KG1 (cell line): Measurements from ENCODE around the gene ECI1.
A peak's percentile ranks its signal among the peaks of the same experiment; 100 is the strongest.

Source experiments
- DNase-seq: peaks from one replicate; lab custom pipeline; 2025; lab: John Stamatoyannopoulos, UW

ECI1 gene

GRCh38 chr16:2251296-2252111 is at the start of gene ECI1:
Gene ECI1, minus strand, starts transcription at chr16:2251587. Its CDS starts 21 bp downstream, at chr16:2251566.
- peak; percentile 79 for DNase-seq

DNA sequence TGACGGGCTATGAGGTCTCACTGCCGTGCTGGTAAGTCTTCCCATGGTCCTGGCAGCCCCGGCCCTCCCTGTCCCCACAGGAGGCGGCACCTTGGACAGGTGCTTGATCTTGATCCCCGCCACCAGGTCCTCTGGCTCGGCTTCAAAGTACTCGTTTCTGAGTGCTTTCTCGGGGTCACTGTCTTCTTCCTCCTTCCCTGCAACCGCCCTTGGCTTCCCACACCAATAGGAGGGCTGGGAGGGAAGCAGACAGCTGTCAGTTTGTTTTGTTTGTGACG is 48.5 kb upstream of the ECI1 start:
- no peak for DNase-seq

DNA sequence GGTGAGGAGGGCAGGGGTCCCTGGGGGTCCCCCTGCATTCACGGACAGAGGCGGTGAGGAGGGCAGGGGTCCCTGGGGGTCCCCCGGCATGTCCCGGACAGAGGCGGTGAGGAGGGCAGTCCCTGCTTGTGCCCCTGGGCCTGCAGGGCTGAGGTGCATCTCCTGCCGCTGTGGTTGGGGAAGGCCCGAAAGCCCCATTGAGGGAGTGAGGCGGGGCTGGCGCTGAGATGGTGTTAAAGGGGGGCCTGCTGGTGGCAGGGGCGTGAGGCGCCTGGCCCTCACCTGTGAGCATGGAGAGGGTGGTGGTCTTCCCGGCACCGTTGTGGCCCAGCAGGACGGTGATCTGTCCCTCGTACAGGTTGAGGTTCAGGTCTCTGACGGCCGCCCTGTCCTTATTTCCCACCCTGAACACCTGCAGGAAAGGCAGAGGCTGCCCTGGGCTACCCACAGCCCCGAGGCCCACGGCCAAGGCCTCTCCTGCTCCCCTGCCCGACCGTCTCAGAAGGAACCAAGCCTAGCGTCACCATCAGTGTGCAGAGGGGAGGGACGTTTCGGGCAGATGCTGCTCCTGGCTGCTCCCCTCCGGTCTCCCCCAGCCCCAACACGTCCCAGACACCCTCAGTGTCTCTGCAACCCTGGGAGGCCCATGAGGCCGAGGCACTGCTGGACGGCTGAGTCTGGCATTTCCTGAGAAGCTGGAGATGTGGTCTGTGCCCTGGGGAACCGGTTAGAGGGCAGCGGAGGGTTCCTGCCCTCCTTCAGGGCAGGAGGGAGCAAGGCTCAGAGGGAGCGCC is 47.9 kb upstream of the ECI1 start:
- no peak for DNase-seq

DNA sequence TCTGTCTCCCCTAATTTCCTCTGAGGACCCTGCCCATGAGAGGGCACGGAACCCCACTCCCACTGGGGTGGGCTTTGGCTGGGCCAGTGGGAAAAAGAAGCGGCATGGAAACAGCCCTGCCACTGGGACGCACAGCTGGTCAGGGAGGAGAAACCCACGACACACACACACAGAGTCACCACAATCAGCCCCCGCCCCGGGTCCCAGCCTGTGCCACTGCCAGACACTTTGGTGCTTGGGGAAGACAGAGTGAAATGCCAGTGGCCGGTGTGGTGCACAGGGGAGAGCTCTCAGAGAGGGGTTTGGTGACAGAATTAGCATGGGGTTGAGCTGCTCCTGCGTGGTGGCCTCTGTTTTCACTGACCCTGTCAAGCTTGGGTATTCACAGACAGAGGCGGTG is 47.2 kb upstream of the ECI1 start:
- no peak for DNase-seq

- DNase-seq = no peak
Measured at GRCh38 chr16:2297506-2297860, 46.1 kb upstream of the ECI1 start.

- no peak for DNase-seq
Measured at GRCh38 chr16:2296661-2297505, 45.5 kb upstream of the ECI1 start.

DNA sequence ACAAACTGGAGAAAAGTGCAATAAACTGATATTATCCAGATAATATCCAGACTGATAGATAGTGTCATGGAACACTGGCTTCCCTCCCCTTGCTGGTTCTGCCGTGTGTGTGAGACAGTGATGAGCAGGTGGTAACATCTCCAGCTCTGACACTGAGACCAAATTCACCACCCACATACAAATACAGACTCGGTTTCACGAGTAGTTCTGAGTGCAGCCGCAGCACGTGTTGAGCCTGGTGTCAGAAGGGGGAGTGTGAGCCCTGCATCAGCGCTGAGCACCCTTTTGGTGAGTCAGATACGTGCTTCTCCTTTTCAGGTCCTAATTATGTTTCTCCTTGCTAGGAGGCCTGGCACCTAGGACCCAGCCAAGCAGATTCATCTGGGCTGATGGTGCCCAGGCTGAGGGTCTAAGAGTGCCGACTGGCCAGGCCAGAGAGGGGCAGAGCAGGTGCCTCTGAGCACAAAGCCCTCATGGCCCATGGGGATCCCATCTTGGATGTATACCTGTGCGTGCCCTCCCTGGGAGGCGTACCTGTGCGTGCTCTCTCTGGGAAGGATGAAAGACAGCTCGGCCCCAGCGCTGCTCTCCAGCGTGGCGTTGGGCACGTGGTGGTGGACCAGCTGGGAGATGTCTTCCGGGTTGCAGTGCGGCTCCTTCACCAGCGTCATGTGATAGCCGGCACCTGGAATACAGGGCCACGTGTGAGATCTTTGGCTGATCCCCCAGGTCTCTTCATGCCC is 43.8 kb upstream of the ECI1 start:
- DNase-seq = no peak

DNA sequence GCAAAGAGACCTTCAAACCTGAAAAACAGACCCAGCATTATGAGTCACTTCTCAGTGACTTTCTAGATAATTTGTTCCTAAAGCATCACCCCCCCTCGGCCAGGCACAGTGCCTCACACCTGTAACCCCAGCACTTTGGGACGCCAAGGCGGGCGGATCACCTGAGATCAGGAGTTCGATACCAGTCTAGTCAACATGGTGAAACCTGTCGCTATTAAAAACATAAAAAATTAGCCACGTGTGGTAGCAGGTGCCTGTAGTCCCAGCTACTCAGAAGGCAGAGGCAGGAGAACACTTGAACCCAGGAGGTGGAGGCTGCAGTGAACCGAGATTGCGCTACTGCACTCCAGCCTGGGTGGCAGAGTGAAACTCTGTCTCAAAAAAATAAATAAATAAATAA is 40.8 kb upstream of the ECI1 start:
- DNase-seq = no peak

DNA sequence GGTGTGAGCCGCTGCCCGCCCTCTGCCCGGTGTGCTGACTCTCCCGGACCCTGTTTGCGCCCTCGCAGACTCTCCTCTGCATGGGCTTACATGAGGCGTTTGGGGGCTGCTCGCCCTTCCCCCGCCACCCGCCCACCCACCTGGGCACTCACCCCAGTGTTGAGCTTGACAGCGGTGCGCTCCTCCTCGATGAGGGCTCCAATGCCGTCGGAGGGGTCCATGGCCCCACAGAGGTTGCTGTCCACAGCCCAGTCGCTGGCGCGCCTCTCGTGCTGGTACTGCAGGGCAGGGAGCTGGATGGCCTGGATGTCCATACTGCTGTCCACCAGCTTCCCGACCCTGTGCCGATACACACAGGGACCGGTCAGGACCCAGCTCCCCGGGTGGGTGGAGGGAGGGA is 37.9 kb upstream of the ECI1 start:
- no peak for DNase-seq

DNA sequence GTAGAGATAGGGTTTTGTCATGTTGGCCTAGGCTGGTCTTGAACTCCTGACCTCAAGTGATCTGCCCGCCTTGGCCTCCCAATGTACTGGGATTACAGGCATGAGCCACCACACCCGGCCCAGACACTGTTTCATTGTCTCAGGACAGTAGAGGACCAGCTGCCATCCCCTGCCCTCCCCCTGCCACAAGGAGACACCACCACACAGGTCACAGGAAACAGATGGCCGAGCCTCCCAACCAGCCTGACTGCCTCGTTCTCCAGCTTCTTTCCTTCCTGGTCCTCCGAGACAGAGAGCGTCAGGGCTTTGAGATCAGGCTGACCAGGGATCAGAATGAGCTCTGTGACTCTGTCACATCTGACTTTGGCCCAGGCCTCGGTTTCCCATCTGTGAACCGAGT is 37.3 kb upstream of the ECI1 start:
- DNase-seq = no peak

DNA sequence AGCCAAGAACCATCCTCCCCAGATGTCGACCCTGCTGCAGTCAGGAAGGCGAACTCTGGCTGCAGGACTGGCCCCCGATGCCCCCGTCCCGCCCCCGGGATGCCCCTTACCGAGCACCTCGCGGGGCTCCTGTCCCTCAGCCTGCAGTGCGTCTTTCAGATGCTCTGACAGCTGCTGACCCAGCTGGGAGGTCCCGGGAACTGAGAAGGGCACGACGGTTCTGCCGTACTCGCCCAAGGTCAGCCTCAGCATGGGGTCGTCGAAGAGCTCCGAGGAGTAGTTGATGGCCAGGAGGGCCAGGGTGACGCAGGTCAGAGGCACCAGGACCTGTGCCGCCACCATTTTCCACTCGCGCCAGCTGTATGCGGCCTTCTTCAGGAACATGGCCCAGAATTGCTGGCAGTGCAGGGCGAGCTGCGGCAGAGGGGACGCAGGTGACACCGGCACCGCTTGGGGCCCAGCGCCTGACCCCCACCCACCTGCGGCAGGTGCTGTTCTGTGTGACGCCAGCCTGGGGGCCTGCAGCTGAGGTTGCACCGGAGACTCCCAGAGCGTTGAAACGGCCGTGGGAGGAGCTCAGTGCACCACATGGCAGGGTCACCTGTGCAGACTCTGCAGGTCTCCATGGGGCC is 36.6 kb upstream of the ECI1 start:
- no peak for DNase-seq

GRCh38 chr16:2286550-2286949 is 35.2 kb upstream of the ECI1 start:
- DNase-seq = no peak

DNA sequence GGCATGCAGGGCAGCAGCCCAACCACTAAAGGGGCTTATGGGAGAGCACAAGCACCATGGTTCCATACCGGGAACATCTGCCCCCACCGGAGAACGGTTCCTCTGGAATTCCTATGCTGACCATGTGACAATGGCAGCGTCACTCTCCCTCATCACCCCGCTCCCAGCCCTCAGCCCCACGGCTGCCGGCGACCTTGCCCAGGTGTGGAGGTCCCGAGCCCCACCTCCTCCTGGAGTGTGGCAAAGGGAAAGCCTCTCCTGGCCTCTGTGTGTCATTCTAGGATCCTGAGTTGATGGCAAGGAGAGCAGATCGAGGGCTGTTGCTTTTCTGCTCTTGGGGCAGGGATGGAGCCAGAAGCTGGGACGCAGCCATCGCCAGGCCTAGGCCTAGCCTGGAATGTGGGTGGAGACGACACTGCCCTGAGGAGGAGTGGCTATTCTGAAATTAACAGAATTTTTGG is 34.4 kb upstream of the ECI1 start:
- no peak for DNase-seq

- no peak for DNase-seq
Measured at GRCh38 chr16:2284797-2285576, 33.6 kb upstream of the ECI1 start.

- DNase-seq = no peak
Measured at GRCh38 chr16:2284001-2284770, 32.8 kb upstream of the ECI1 start.

DNA sequence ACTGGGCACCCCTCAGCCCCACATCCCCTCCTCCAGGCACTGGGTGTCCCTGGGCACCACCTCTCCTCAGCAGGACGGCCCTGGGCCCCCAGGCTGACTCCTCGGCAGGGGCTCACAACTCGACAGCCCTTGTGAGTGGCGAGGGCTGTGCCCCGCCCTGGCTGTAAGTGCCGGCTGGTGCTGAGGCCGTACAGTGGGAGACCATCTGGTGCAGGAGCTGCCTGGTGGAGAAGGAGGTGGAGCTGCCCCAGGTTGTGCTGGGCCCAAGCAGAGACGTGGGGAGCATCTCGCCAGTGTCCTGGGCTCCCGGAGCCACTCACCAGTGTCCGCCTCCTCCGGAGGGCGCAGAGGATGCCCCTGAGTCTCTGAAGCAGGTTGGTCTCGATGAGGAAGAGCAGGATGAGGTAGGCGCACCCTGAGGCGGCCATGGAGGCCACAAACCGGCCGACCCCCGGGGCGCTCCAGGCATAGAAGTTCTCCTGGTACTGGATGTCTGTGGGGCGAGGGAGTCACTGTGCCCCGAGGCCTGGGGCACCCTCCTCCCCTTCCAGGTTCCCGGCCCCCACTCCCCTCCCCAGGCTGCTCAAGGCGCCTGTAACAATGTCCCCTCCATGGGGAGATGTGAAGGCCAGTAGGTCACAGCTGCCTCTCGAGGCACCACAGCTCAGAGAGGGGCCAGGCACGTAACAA is 31.6 kb upstream of the ECI1 start:
- DNase-seq = no peak

DNA sequence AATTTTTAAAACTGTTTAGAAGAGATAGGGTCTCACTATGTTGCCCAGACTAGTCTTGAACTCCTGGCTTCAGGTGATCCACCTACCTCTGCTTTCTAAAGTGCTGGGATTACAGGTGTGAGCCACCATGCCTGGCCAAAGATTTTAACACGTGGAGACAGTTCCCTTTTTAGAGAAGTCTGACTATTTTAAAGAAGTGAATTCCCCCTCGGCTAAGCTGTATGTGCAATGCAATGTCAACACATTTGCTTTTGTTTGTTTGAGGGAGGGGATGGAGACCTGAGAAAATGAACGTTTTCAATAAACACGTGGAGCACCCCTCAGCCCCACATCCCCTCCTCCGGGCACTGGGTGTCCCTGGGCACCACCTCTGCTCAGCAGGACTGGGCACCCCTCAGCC is 30.9 kb upstream of the ECI1 start:
- DNase-seq = no peak

DNA sequence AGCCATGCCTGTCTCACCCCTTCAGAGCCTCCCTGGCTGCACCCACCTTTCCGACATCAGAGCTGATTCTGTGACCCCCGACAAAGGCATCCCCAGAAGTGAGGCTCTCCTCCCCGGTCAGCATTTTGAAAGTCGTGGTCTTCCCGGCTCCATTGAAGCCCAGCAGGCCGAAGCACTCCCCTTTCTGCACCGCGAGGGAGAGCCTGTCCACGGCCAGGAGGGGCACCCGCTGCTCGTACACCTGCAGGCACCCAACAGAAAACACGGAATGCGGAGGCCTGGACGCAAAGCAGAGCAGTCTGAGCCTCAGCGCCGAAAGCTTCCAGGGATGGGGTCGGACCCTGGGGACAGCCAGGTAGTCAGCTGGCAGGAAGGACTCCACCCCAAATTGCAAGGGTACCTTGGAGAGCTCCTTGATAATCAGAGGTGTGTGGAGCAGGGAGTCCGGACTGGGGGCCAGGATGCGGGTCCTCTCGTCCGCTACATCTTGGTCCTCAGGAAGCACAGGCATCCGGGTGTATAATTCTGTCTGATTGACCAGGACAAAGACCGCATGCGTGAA is 29.7 kb upstream of the ECI1 start:
- DNase-seq = no peak

DNA sequence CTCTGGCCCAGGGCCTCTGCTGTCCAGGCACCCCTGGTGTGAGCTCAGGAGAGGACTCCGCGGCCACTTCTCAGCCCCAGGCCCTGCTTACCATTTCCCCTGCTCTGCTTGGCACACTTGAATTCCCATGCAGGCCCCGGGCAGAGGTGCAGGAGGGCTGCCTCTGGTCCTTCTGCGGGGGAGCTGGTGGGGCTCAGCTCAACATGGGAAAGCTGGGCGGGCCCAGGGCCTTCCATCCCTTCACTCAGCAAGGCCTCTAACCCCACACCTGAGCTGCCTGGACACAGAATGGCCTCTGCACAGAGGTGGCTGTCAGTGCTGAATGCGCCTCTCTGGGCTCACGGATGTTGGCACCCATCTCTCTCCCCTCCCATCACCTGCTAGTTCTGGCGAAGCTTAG is 29.1 kb upstream of the ECI1 start:
- no peak for DNase-seq
